ENCODE results near the gene TRIM52. TPM values are rescaled to one million over a fixed set of nuclear protein-coding genes. Genes with fewer than 3 reads are reported as not detected.

TRIM52 gene
- total RNA-seq, 1 experiment from 2014 or later, result 7.6 TPM

DNA sequence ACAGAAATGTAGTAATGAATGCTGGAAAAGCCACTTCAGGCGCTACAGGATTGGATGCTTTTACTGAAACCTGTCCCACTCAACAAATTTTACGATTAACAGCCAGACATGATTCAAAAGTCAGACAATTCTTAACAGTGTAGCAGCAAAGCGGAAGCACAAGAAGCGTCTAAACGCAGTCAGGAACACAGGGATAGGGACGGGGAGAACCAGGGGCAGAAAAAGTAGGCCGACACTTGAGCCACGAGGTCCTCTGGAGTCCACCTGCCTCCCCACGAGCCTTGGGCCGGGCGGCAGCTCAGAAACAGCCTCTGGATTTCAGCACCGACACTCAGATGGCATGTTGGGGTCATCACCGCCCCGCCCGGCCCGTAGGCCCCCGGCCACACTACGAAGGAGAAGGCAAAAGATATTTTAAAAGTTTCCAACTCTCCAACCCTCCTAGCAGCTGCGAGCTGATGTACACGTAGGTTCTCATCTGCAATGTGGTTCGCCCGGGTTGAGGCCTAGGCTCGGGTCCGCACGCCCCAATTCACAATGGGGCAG is 17.9 kb downstream of the TRIM52 start:
- H3K4me1 ChIP-seq (ENCODE audit: control insufficient read depth in 1 of 2, insufficient read depth in 2 of 2, low read length in 2 of 2), result peaks cover 21 to 40% of the 10 kb centered on the region in 2 experiments
- CTCF ChIA-PET, result no interaction called here
- H3K27ac ChIP-seq (ENCODE audit: low read depth, low read length), result peak overlapping the region; percentile 96
- peak overlapping the region; percentile 88 to 92 for H3K4me3 ChIP-seq (replicated peaks in 1 of 2; ENCODE audit: low read depth in 1 of 2, low read length in 2 of 2)
- H3K9me2 ChIP-seq (ENCODE audit: insufficient read depth), result no peaks in the 10 kb centered on the region
- H3K4me2 ChIP-seq (ENCODE audit: low read length), result peak overlapping the region; percentile 98
- intact Hi-C loops (cut with micrococcal nuclease), result no loop called here
- peaks cover 32 to 57% of the 10 kb centered on the region in 2 experiments for H3K36me3 ChIP-seq (ENCODE audit: control insufficient read depth in 1 of 2, insufficient read depth in 2 of 2, low read length in 2 of 2)
- TSS peak; percentile 52 for BruUV-seq (replicated peaks)
- ATAC-seq (no peak), DNase-seq (ENCODE audit: low read depth, low spot score) (no peak)
- no peaks in the 10 kb centered on the region for H3K9me3 ChIP-seq (ENCODE audit: control insufficient read depth in 1 of 2, insufficient read depth in 1 of 2, low read depth in 1 of 2, low read length in 2 of 2)
- H4K20me1 ChIP-seq (ENCODE audit: insufficient read depth), result peaks cover 29% of the 10 kb centered on the region; the same call in 1 of the 2 replicates
- H3K27me3 ChIP-seq (ENCODE audit: insufficient read depth, low read length), result no peaks in the 10 kb centered on the region
- H3K79me2 ChIP-seq (ENCODE audit: insufficient read depth, low read length), result peaks cover 90% of the 10 kb centered on the region
- TF ChIP-seq JUND (IDR thresholded peaks at IDR 0.05) (no peak), SIN3A (IDR thresholded peaks at IDR 0.05; ENCODE audit: low read depth) (no peak), ZFX (IDR thresholded peaks at IDR 0.05) (peak; percentile 96)
- TF ChIP-seq, protein P1, sequence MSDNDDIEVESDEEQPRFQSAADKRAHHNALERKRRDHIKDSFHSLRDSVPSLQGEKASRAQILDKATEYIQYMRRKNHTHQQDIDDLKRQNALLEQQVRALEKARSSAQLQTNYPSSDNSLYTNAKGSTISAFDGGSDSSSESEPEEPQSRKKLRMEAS (IDR thresholded peaks at IDR 0.05), result no peak
- RAD21 ChIA-PET (ENCODE audit: low non-redundant PET in 1 of 2, low total read pairs in 2 of 2, uncharacterized antibody in 2 of 2, unreplicated experiment in 2 of 2), result no interaction called here
- peak overlapping the region; percentile 93 for H3K9ac ChIP-seq (ENCODE audit: low read length)
- POLR2A ChIA-PET, result interaction anchor here (1.4 kb wide), 1 partner anchor 9 kb away, joined by 4 read pairs; no protein-coding TSS in a partner anchor
- H2AFZ ChIP-seq (ENCODE audit: low read depth, low read length, poor library complexity, severe bottlenecking), result no peak overlapping the region

DNA sequence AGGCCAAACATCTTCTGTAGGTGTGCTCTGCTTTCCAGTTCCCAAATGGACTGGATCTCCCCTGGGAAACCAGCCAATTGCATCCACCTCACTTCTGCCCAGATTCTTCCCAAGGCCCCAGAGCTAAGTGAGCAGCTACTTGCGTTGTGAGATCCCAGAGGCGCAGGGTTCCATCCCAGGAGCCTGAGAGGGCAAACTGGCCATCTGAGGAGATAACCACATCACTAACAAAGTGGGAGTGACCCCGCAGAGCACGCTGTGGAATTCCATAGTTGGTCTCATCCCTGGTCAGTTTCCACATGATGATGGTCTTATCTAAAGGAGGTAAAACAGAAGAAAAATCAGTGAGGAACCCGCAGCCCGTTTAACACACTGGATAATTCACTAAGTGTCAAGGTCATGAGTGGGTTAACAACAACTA is 18.9 kb downstream of the TRIM52 start:
- ATAC-seq (no peak), DNase-seq (ENCODE audit: low read depth, low spot score) (no peak)
- Histone ChIP-seq H4K20me1 (ENCODE audit: insufficient read depth) (peaks cover 39% of the 10 kb centered on the region; the same call in 1 of the 2 replicates), H2AFZ (ENCODE audit: low read depth, low read length, poor library complexity, severe bottlenecking) (no peak overlapping the region), H3K9me3 (ENCODE audit: control insufficient read depth in 1 of 2, insufficient read depth in 1 of 2, low read depth in 1 of 2, low read length in 2 of 2) (no peaks in the 10 kb centered on the region), H3K79me2 (ENCODE audit: insufficient read depth, low read length) (peaks cover 90% of the 10 kb centered on the region), H3K9ac (ENCODE audit: low read length) (peak overlapping the region; percentile 93), H3K27me3 (ENCODE audit: insufficient read depth, low read length) (no peaks in the 10 kb centered on the region), H3K4me1 (ENCODE audit: control insufficient read depth in 1 of 2, insufficient read depth in 2 of 2, low read length in 2 of 2) (peaks cover 18 to 35% of the 10 kb centered on the region in 2 experiments), H3K4me3 (replicated peaks in 1 of 2; ENCODE audit: low read depth in 1 of 2, low read length in 2 of 2) (peak overlapping the region; percentile 88 to 92), H3K4me2 (ENCODE audit: low read length) (peak overlapping the region; percentile 98), H3K9me2 (ENCODE audit: insufficient read depth) (no peaks in the 10 kb centered on the region), H3K27ac (ENCODE audit: low read depth, low read length) (peak overlapping the region; percentile 96), H3K36me3 (ENCODE audit: control insufficient read depth in 1 of 2, insufficient read depth in 2 of 2, low read length in 2 of 2) (peaks cover 41 to 62% of the 10 kb centered on the region in 2 experiments)
- RAD21 ChIA-PET (ENCODE audit: low non-redundant PET in 1 of 2, low total read pairs in 2 of 2, uncharacterized antibody in 2 of 2, unreplicated experiment in 2 of 2), result no interaction called here
- CTCF ChIA-PET, result no interaction called here
- no TSS peak for BruUV-seq (replicated peaks)
- intact Hi-C loops (cut with micrococcal nuclease), result no loop called here
- POLR2A ChIA-PET, result interaction anchor here (1.6 kb wide), 1 partner anchor 19 kb away, joined by 7 read pairs; the partner anchor contains the start of gene TRIM41
- TF ChIP-seq, protein P2, sequence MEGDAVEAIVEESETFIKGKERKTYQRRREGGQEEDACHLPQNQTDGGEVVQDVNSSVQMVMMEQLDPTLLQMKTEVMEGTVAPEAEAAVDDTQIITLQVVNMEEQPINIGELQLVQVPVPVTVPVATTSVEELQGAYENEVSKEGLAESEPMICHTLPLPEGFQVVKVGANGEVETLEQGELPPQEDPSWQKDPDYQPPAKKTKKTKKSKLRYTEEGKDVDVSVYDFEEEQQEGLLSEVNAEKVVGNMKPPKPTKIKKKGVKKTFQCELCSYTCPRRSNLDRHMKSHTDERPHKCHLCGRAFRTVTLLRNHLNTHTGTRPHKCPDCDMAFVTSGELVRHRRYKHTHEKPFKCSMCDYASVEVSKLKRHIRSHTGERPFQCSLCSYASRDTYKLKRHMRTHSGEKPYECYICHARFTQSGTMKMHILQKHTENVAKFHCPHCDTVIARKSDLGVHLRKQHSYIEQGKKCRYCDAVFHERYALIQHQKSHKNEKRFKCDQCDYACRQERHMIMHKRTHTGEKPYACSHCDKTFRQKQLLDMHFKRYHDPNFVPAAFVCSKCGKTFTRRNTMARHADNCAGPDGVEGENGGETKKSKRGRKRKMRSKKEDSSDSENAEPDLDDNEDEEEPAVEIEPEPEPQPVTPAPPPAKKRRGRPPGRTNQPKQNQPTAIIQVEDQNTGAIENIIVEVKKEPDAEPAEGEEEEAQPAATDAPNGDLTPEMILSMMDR (IDR thresholded peaks at IDR 0.05 in 2 of 3, conservative IDR thresholded peaks at IDR 0.05 in 1 of 3; ENCODE audit: borderline replicate concordance in 1 of 3, insufficient read depth in 1 of 3, low read depth in 2 of 3, low read length in 2 of 3), result no peak
- TF ChIP-seq ZNF274 (IDR thresholded peaks at IDR 0.05; ENCODE audit: low read depth, low read length) (no peak), POLR2A (IDR thresholded peaks at IDR 0.05; ENCODE audit: borderline replicate concordance, extremely low read depth, insufficient read depth, insufficient read length) (no peak), SRF (IDR thresholded peaks at IDR 0.05; ENCODE audit: low read depth) (no peak), SP1 (IDR thresholded peaks at IDR 0.05; ENCODE audit: low read depth) (no peak), POLR2AphosphoS5 (IDR thresholded peaks at IDR 0.05; ENCODE audit: low read depth, low read length) (no peak)
- TF ChIP-seq, protein P3, sequence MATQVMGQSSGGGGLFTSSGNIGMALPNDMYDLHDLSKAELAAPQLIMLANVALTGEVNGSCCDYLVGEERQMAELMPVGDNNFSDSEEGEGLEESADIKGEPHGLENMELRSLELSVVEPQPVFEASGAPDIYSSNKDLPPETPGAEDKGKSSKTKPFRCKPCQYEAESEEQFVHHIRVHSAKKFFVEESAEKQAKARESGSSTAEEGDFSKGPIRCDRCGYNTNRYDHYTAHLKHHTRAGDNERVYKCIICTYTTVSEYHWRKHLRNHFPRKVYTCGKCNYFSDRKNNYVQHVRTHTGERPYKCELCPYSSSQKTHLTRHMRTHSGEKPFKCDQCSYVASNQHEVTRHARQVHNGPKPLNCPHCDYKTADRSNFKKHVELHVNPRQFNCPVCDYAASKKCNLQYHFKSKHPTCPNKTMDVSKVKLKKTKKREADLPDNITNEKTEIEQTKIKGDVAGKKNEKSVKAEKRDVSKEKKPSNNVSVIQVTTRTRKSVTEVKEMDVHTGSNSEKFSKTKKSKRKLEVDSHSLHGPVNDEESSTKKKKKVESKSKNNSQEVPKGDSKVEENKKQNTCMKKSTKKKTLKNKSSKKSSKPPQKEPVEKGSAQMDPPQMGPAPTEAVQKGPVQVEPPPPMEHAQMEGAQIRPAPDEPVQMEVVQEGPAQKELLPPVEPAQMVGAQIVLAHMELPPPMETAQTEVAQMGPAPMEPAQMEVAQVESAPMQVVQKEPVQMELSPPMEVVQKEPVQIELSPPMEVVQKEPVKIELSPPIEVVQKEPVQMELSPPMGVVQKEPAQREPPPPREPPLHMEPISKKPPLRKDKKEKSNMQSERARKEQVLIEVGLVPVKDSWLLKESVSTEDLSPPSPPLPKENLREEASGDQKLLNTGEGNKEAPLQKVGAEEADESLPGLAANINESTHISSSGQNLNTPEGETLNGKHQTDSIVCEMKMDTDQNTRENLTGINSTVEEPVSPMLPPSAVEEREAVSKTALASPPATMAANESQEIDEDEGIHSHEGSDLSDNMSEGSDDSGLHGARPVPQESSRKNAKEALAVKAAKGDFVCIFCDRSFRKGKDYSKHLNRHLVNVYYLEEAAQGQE (IDR thresholded peaks at IDR 0.05; ENCODE audit: low read depth), result no peak
- TF ChIP-seq, protein P4, sequence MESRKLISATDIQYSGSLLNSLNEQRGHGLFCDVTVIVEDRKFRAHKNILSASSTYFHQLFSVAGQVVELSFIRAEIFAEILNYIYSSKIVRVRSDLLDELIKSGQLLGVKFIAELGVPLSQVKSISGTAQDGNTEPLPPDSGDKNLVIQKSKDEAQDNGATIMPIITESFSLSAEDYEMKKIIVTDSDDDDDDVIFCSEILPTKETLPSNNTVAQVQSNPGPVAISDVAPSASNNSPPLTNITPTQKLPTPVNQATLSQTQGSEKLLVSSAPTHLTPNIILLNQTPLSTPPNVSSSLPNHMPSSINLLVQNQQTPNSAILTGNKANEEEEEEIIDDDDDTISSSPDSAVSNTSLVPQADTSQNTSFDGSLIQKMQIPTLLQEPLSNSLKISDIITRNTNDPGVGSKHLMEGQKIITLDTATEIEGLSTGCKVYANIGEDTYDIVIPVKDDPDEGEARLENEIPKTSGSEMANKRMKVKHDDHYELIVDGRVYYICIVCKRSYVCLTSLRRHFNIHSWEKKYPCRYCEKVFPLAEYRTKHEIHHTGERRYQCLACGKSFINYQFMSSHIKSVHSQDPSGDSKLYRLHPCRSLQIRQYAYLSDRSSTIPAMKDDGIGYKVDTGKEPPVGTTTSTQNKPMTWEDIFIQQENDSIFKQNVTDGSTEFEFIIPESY (IDR thresholded peaks at IDR 0.05; ENCODE audit: extremely low read depth, insufficient replicate concordance, low read length), result no peak
